PC-9 (cell line): ENCODE measurements around the gene FRMPD2.
"Not testable (repeated sequence)": the region's sequence is repeated elsewhere in the genome, so short reads cannot be mapped to it uniquely, and the experiment has no call there.

ENCODE experiments used
- EZH2 ChIP-seq: fragments of 200-600 bp; sonication (generic); IDR thresholded peaks from 2 replicates; pipeline ENCODE4 v1.8.0; 2017; ENCODE audit warnings: antibody characterized with exemption, low read depth
- TF ChIP-seq, protein P1 (sequence below): fragments of 200-600 bp; sonication (generic); conservative IDR thresholded peaks from 2 replicates; pipeline ENCODE4 v1.6.1; 2017; ENCODE audit warnings: mixed run types, antibody characterized with exemption, mild to moderate bottlenecking, moderate library complexity

DNA sequence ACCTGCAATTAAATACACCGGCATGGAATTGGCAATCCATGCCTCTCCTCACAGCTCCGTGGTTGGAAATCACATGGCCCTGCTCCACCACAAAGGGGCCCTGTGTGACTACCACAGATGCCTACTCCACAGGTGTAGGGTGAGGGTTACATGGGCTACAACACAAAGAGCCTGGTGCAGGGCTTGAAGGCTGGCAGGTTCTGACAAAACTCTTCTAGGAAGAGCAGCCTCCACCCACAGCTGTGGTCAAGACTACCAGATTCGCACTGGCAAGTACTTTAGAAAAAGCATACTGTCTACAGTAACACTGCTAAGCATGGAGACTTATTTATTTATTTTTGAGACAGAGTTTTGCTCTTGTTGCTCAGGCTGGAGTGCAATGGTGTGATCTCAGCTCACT is 126.9 kb downstream of the FRMPD2 start:
- TF ChIP-seq, protein P1, sequence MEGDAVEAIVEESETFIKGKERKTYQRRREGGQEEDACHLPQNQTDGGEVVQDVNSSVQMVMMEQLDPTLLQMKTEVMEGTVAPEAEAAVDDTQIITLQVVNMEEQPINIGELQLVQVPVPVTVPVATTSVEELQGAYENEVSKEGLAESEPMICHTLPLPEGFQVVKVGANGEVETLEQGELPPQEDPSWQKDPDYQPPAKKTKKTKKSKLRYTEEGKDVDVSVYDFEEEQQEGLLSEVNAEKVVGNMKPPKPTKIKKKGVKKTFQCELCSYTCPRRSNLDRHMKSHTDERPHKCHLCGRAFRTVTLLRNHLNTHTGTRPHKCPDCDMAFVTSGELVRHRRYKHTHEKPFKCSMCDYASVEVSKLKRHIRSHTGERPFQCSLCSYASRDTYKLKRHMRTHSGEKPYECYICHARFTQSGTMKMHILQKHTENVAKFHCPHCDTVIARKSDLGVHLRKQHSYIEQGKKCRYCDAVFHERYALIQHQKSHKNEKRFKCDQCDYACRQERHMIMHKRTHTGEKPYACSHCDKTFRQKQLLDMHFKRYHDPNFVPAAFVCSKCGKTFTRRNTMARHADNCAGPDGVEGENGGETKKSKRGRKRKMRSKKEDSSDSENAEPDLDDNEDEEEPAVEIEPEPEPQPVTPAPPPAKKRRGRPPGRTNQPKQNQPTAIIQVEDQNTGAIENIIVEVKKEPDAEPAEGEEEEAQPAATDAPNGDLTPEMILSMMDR, result not testable (repeated sequence)
- TF ChIP-seq EZH2, result not testable (repeated sequence)
